Measurements from ENCODE around the gene TNFRSF1A.

TNFRSF1A gene

GRCh38 chr12:6341417-6342139, at the start of gene TNFRSF1A:
Gene TNFRSF1A (minus strand): TSS chr12:6342076. CDS start chr12:6341814, 262 bp downstream.
- H3K9me3 ChIP-seq (ENCODE audit: control insufficient read depth, low read length): no peaks in the 10 kb centered on the region
- H3K4me1 ChIP-seq: peaks cover 50% of the 10 kb centered on the region
- no peaks in the 10 kb centered on the region for H3K27me3 ChIP-seq (ENCODE audit: control insufficient read depth, insufficient read depth, low read length)
- H3K9ac ChIP-seq: peak within 1 kb of the TSS; percentile 100
- no peaks in the 10 kb centered on the region for H3K36me3 ChIP-seq (ENCODE audit: control insufficient read depth, insufficient read depth, low read length)
- H3K27ac ChIP-seq: peak within 1 kb of the TSS; percentile 100
- H2AFZ ChIP-seq: peak within 1 kb of the TSS; percentile 92
- TF ChIP-seq, protein P1, sequence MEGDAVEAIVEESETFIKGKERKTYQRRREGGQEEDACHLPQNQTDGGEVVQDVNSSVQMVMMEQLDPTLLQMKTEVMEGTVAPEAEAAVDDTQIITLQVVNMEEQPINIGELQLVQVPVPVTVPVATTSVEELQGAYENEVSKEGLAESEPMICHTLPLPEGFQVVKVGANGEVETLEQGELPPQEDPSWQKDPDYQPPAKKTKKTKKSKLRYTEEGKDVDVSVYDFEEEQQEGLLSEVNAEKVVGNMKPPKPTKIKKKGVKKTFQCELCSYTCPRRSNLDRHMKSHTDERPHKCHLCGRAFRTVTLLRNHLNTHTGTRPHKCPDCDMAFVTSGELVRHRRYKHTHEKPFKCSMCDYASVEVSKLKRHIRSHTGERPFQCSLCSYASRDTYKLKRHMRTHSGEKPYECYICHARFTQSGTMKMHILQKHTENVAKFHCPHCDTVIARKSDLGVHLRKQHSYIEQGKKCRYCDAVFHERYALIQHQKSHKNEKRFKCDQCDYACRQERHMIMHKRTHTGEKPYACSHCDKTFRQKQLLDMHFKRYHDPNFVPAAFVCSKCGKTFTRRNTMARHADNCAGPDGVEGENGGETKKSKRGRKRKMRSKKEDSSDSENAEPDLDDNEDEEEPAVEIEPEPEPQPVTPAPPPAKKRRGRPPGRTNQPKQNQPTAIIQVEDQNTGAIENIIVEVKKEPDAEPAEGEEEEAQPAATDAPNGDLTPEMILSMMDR (IDR thresholded peaks at IDR 0.05): no peak
- H3K4me2 ChIP-seq (ENCODE audit: low read length): peak within 1 kb of the TSS; percentile 99
- H3K4me3 ChIP-seq (ENCODE audit: low read depth, low read length): peak within 1 kb of the TSS; percentile 89
- peaks cover 53% of the 10 kb centered on the region for H3K79me2 ChIP-seq

- Histone ChIP-seq H3K27me3 (ENCODE audit: control insufficient read depth, insufficient read depth, low read length) (no peaks in the 10 kb centered on the region), H3K27ac (no peak overlapping the region), H3K9ac (no peak overlapping the region), H3K4me1 (no peaks in the 10 kb centered on the region), H3K36me3 (ENCODE audit: control insufficient read depth, insufficient read depth, low read length) (no peaks in the 10 kb centered on the region), H3K9me3 (ENCODE audit: control insufficient read depth, low read length) (no peaks in the 10 kb centered on the region), H2AFZ (no peak overlapping the region), H3K4me3 (ENCODE audit: low read depth, low read length) (no peak overlapping the region), H3K79me2 (no peaks in the 10 kb centered on the region), H3K4me2 (ENCODE audit: low read length) (no peak overlapping the region)
- TF ChIP-seq, protein P1 (IDR thresholded peaks at IDR 0.05): no peak
Measured at GRCh38 chr12:6391013-6391412, 49.1 kb upstream of the TNFRSF1A start.

- Histone ChIP-seq H3K79me2 (no peaks in the 10 kb centered on the region), H3K9me3 (ENCODE audit: control insufficient read depth, low read length) (no peaks in the 10 kb centered on the region), H3K4me3 (ENCODE audit: low read depth, low read length) (no peak overlapping the region), H3K27ac (no peak overlapping the region), H3K9ac (no peak overlapping the region), H3K4me2 (ENCODE audit: low read length) (no peak overlapping the region), H3K27me3 (ENCODE audit: control insufficient read depth, insufficient read depth, low read length) (no peaks in the 10 kb centered on the region), H2AFZ (no peak overlapping the region), H3K4me1 (peaks cover 1% of the 10 kb centered on the region), H3K36me3 (ENCODE audit: control insufficient read depth, insufficient read depth, low read length) (no peaks in the 10 kb centered on the region)
- TF ChIP-seq, protein P1 (IDR thresholded peaks at IDR 0.05): no peak
Measured at GRCh38 chr12:6390084-6390799, 48.4 kb upstream of the TNFRSF1A start.

DNA sequence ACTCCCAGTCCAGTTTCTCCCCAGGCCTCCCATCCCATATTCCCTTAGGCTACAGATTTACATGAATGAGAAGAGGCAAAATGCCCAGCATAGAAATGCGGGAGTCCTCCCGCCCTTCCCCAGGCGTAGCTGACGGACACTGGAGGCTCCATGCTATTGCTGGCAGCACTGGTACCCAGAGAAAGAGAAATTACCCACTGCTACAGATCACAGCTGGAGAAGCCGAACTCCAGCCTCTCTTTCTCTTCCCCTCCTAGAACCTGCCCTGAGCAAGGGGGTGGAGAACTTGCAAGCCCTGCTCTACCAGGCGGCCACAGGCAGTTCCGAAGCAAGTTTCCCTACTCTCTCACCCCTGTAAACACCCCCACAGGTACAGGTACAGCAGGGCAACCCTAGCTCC, 45.7 kb upstream of the TNFRSF1A start:
- TF ChIP-seq, protein P1 (IDR thresholded peaks at IDR 0.05): no peak
- Histone ChIP-seq H3K4me3 (ENCODE audit: low read depth, low read length) (no peak overlapping the region), H3K79me2 (peaks cover 5% of the 10 kb centered on the region), H2AFZ (no peak overlapping the region), H3K36me3 (ENCODE audit: control insufficient read depth, insufficient read depth, low read length) (no peaks in the 10 kb centered on the region), H3K27me3 (ENCODE audit: control insufficient read depth, insufficient read depth, low read length) (no peaks in the 10 kb centered on the region), H3K9me3 (ENCODE audit: control insufficient read depth, low read length) (no peaks in the 10 kb centered on the region), H3K4me1 (peaks cover 18% of the 10 kb centered on the region), H3K4me2 (ENCODE audit: low read length) (no peak overlapping the region), H3K9ac (no peak overlapping the region), H3K27ac (no peak overlapping the region)
